Hepatocyte (in vitro differentiated cells): Measurements from ENCODE around the gene SYNRG. TPM values are rescaled to one million over a fixed set of nuclear protein-coding genes. Genes with fewer than 3 reads are reported as not detected.

ENCODE experiments used
- DNase-seq: peaks from one replicate; pipeline ENCODE4 v3.0.0-alpha.2; 2016; ENCODE audit warnings: low spot score
- H2AFZ ChIP-seq: fragments of 200-600 bp; sonication (generic); 2 replicates; pipeline ENCODE4 v1.6.0; 2016; ENCODE audit warnings: antibody characterized with exemption, mild to moderate bottlenecking
- H3K27ac ChIP-seq: fragments of 200-600 bp; sonication (generic); 2 replicates; pipeline ENCODE4 v1.5.1; 2016; ENCODE audit warnings: mild to moderate bottlenecking
- H3K27me3 ChIP-seq: fragments of 200-600 bp; sonication (generic); 2 replicates; pipeline ENCODE4 v1.6.1; 2016
- H3K36me3 ChIP-seq: fragments of 200-600 bp; sonication (generic); replicated peaks from 2 replicates; pipeline ENCODE4 v1.5.1; 2016; ENCODE audit warnings: low read depth; ENCODE audit not compliant: insufficient read depth
- H3K4me1 ChIP-seq: fragments of 200-600 bp; sonication (generic); 2 replicates; pipeline ENCODE4 v1.5.1; 2016; ENCODE audit warnings: mild to moderate bottlenecking, moderate library complexity; ENCODE audit not compliant: insufficient read depth
- H3K4me2 ChIP-seq: fragments of 200-600 bp; sonication (generic); 2 replicates; pipeline ENCODE4 v1.6.0; 2016
- H3K4me3 ChIP-seq: fragments of 200-600 bp; sonication (generic); 2 replicates; pipeline ENCODE4 v1.5.1; 2016; ENCODE audit warnings: mild to moderate bottlenecking
- H3K79me2 ChIP-seq: fragments of 200-600 bp; sonication (generic); 2 replicates; pipeline ENCODE4 v1.6.0; 2017; ENCODE audit warnings: mild to moderate bottlenecking
- H3K9me2 ChIP-seq: fragments of 200-600 bp; sonication (generic); replicated peaks from 2 replicates; pipeline ENCODE4 v1.6.0; 2017; ENCODE audit warnings: mild to moderate bottlenecking; ENCODE audit not compliant: insufficient read depth
- H3K9me3 ChIP-seq: fragments of 200-600 bp; sonication (generic); 2 replicates; pipeline ENCODE4 v1.5.1; 2016; ENCODE audit warnings: low read depth, mild to moderate bottlenecking
- H4K20me1 ChIP-seq: fragments of 200-600 bp; sonication (generic); 2 replicates; pipeline ENCODE4 v1.6.0; 2016; ENCODE audit warnings: mild to moderate bottlenecking; ENCODE audit not compliant: insufficient read depth, poor library complexity, severe bottlenecking
- CTCF ChIP-seq: fragments of 200-600 bp; sonication (generic); IDR thresholded peaks from 2 replicates; pipeline ENCODE4 v1.5.1; 2016; ENCODE audit warnings: antibody characterized with exemption, mild to moderate bottlenecking; ENCODE audit not compliant: poor library complexity
- EZH2 ChIP-seq: fragments of 200-600 bp; sonication (generic); IDR thresholded peaks from 2 replicates; pipeline ENCODE4 v1.6.1; 2016; ENCODE audit warnings: antibody characterized with exemption, mild to moderate bottlenecking, borderline replicate concordance
- EZH2phosphoT487 ChIP-seq: fragments of 200-600 bp; sonication (generic); IDR thresholded peaks from one replicate; pipeline ENCODE4 v1.6.1; 2018; ENCODE audit warnings: antibody characterized with exemption, mild to moderate bottlenecking, low read depth, moderate library complexity; ENCODE audit not compliant: unreplicated experiment, severe bottlenecking
- WGBS: methylation state at CpG from one replicate; pipeline ENCODE4 v1.1.6; 2016; ENCODE audit warnings: low lambda C conversion rate; ENCODE audit errors: missing lambda C conversion rate; 5-methylcytosine and 5-hydroxymethylcytosine counted together
- polyA plus RNA-seq: library from polyadenylated mRNA; unstranded; fragments of >200 nt; fragmentation: Nextera tagmentation; extraction: Ambion mirVana; gene quantifications from 2 replicates; pipeline ENCODE4 v1.2.1, GENCODE V29; 2016
- total RNA-seq: library from RNA; depleted of rRNA; stranded (reverse); fragments of >200 nt; gene quantifications from 2 replicates; pipeline ENCODE4 v1.2.3, GENCODE V29; 2014

Gene SYNRG
- total and polyA plus RNA-seq, 2 experiments from 2014 or later = 20.7 to 21.6 TPM

- H3K4me1 ChIP-seq = no peaks in the 10 kb centered on the region
- WGBS = 86% methylated on average over 5 of the region's 5 CpGs
- H3K9me2 ChIP-seq = no peaks in the 10 kb centered on the region
- no peak overlapping the region for H3K4me2 ChIP-seq
- H4K20me1 ChIP-seq = no peaks in the 10 kb centered on the region
- H3K4me3 ChIP-seq = no peak overlapping the region
- no peak overlapping the region for H2AFZ ChIP-seq
- no peaks in the 10 kb centered on the region for H3K79me2 ChIP-seq
- no peaks in the 10 kb centered on the region for H3K9me3 ChIP-seq
- TF ChIP-seq EZH2 (no peak), EZH2phosphoT487 (no peak), CTCF (no peak)
- no peak overlapping the region for H3K27ac ChIP-seq
- DNase-seq = no peak
- H3K36me3 ChIP-seq = no peaks in the 10 kb centered on the region
- H3K27me3 ChIP-seq = no peaks in the 10 kb centered on the region
Measured at GRCh38 chr17:37562016-37562745, 47.0 kb downstream of the SYNRG start.

GRCh38 chr17:37558299-37558698, 50.9 kb downstream of the SYNRG start:
- H3K79me2 ChIP-seq = no peaks in the 10 kb centered on the region
- H3K4me1 ChIP-seq = no peaks in the 10 kb centered on the region
- no peak overlapping the region for H2AFZ ChIP-seq
- no peak for DNase-seq
- no peak overlapping the region for H3K27ac ChIP-seq
- H4K20me1 ChIP-seq = no peaks in the 10 kb centered on the region
- no peak overlapping the region for H3K4me3 ChIP-seq
- 78% methylated on average over 2 of the region's 2 CpGs for WGBS
- H3K36me3 ChIP-seq = no peaks in the 10 kb centered on the region
- no peak overlapping the region for H3K4me2 ChIP-seq
- H3K9me3 ChIP-seq = no peaks in the 10 kb centered on the region
- no peak for TF ChIP-seq CTCF
- TF ChIP-seq EZH2phosphoT487 = no peak
- TF ChIP-seq EZH2 = no peak
- no peaks in the 10 kb centered on the region for H3K9me2 ChIP-seq
- no peaks in the 10 kb centered on the region for H3K27me3 ChIP-seq

- no peaks in the 10 kb centered on the region for H3K9me2 ChIP-seq
- TF ChIP-seq EZH2 = no peak
- TF ChIP-seq EZH2phosphoT487 = no peak
- TF ChIP-seq CTCF = no peak
- H4K20me1 ChIP-seq = no peaks in the 10 kb centered on the region
- no peaks in the 10 kb centered on the region for H3K79me2 ChIP-seq
- H3K9me3 ChIP-seq = no peaks in the 10 kb centered on the region
- 96% methylated on average over 2 of the region's 2 CpGs for WGBS
- no peak for DNase-seq
- H3K4me1 ChIP-seq = no peaks in the 10 kb centered on the region
- no peak overlapping the region for H2AFZ ChIP-seq
- H3K4me2 ChIP-seq = no peak overlapping the region
- no peaks in the 10 kb centered on the region for H3K27me3 ChIP-seq
- H3K36me3 ChIP-seq = no peaks in the 10 kb centered on the region
- no peak overlapping the region for H3K4me3 ChIP-seq
- H3K27ac ChIP-seq = no peak overlapping the region
Measured at GRCh38 chr17:37557482-37557881, 51.7 kb downstream of the SYNRG start.
